Activated CD8-positive, alpha-beta T cell treated with anti-CD3 and anti-CD28 coated beads for 36 hours (primary cell): ENCODE results near the gene UBE2J2. TPM values are rescaled to one million over a fixed set of nuclear protein-coding genes. Genes with fewer than 3 reads are reported as not detected.

Experiments used
- ATAC-seq: fragments of 200-7000 bp; cut with Tn5 transposase; one replicate; pipeline ENCODE4 v1.10.0; 2021; ENCODE audit warnings: mild to moderate bottlenecking, moderate library complexity
- CTCF ChIA-PET: fragments of 350-600 bp; sonication (Branson Sonifier 250); formaldehyde crosslinking; loops from one replicate; lab custom pipeline; 2021; ENCODE audit warnings: antibody characterized with exemption; lab: Charles Lee
- POLR2A ChIA-PET: fragments of 350-600 bp; sonication (Branson Sonifier 250); formaldehyde crosslinking; loops from one replicate; lab custom pipeline; 2021; ENCODE audit warnings: antibody characterized with exemption; lab: Charles Lee
- DNase-seq: peaks from one replicate; pipeline ENCODE4 v3.0.0-alpha.2; 2020
- H3K27ac Mint-ChIP-seq: one replicate; pipeline ENCODE4 v1.8.0; 2021; ENCODE audit warnings: mild to moderate bottlenecking, mixed read lengths
- H3K27me3 Mint-ChIP-seq: one replicate; pipeline ENCODE4 v1.8.0; 2021; ENCODE audit warnings: mixed read lengths
- H3K36me3 Mint-ChIP-seq: one replicate; pipeline ENCODE4 v1.8.0; 2021; ENCODE audit warnings: low read depth, mixed read lengths
- H3K4me1 Mint-ChIP-seq: one replicate; pipeline ENCODE4 v1.8.0; 2021; ENCODE audit warnings: low read depth, mixed read lengths
- H3K4me3 Mint-ChIP-seq: one replicate; pipeline ENCODE4 v1.8.0; 2021; ENCODE audit warnings: mild to moderate bottlenecking, moderate library complexity, mixed read lengths
- H3K9me3 Mint-ChIP-seq: one replicate; pipeline ENCODE4 v1.8.0; 2021; ENCODE audit warnings: mixed read lengths
- CTCF ChIP-seq: fragments of 200-600 bp; IDR thresholded peaks from one replicate; pipeline ENCODE4 v1.8.0; 2022; ENCODE audit warnings: antibody characterized with exemption, mild to moderate bottlenecking
- intact Hi-C: fragments of 100-400 bp; cut with micrococcal nuclease; formaldehyde crosslinking; loops from one replicate; pipeline ENCODE4 v1.10.0; 2022
- total RNA-seq, 2 experiments: library from RNA; stranded (reverse); gene quantifications; one replicate each; pipeline ENCODE4 v1.2.3, GENCODE V29; 2021

UBE2J2 gene
- total RNA-seq, 2 experiments from 2014 or later = 52.3 to 59.2 TPM

DNA sequence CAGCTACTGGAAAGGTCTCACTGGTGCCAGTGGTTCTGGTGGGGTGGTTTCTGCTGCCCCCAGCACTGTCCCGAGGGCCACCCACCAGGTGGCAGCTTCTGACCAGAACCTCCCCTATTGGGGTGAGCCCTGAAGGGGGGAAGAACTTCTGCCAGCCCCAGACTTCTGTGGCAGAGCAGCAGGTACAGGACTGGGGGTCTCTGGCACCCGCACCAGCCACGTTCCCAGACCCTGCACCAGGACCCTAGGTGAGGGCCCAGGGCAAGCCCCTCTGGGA, 36.4 kb upstream of the UBE2J2 start:
- ATAC-seq = no peak
- Mint-ChIP-seq H3K27ac (no peak overlapping the region), H3K4me3 (peak overlapping the region; percentile 79), H3K4me1 (peaks cover 19% of the 10 kb centered on the region), H3K36me3 (peaks cover 20% of the 10 kb centered on the region), H3K27me3 (no peaks in the 10 kb centered on the region), H3K9me3 (no peaks in the 10 kb centered on the region)
- intact Hi-C loops = no loop called here
- no peak for TF ChIP-seq CTCF
- CTCF ChIA-PET = interaction anchor here (1.6 kb wide), 1 partner anchor 20 kb away, joined by 4 read pairs; no protein-coding TSS in a partner anchor
- POLR2A ChIA-PET = interaction anchor here (0.9 to 1.7 kb wide), 6 partner anchors 10 to 139 kb away, joined by 3 to 9 read pairs (median 4); partner anchors contain the start of gene TAS1R3
- no peak for DNase-seq

DNA sequence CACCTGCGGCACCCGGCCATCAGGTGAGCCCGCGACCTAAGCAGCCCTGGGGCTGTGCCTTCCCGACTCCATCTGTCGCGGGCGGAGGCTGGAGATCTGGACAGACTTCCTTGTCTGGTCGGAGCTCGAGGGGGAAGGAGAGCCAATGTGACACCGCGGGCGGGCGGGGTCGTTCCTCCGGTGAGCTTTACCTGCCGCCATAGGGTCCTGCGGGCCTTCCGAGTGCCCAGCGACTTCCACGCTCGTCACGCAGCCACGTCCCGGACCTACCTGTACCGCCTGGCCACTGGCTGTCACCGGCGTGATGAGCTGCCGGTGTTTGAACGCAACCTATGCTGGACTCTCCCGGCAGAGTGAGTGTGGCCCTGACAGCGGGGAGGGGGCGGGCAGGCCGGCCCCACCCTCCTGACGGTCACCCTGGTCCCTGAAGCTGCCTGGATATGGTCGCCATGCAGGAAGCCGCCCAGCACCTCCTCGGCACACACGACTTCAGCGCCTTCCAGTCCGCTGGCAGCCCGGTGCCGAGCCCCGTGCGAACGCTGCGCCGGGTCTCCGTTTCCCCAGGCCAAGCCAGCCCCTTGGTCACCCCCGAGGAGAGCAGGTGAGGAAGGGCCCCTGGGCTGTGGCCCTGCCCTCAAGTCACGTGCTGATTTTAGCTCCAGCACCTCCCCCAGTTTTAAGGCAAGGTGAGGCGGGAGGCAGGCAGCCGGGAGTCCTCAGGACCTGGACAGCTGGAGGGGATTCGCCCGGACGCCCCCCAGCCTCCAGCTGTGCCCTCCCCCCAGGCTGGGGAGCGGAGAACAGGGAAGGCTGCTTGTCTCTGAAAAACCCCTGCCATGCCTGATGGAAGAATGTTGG, 35.8 kb upstream of the UBE2J2 start:
- intact Hi-C loops = no loop called here
- Mint-ChIP-seq H3K4me1 (peaks cover 23% of the 10 kb centered on the region), H3K9me3 (no peaks in the 10 kb centered on the region), H3K27me3 (no peaks in the 10 kb centered on the region), H3K27ac (peak overlapping the region; percentile 42), H3K36me3 (peaks cover 16% of the 10 kb centered on the region), H3K4me3 (peak overlapping the region; percentile 79)
- ATAC-seq (no peak), DNase-seq (peak; percentile 20)
- POLR2A ChIA-PET = interaction anchor here (0.9 to 1.7 kb wide), 5 partner anchors 10 to 39 kb away, joined by 3 to 9 read pairs (median 6); partner anchors contain the start of gene TAS1R3
- TF ChIP-seq CTCF = no peak
- CTCF ChIA-PET = interaction anchor here (1.0 to 1.6 kb wide), 2 partner anchors 19 to 93 kb away, joined by 3 to 4 read pairs; no protein-coding TSS in a partner anchor

DNA sequence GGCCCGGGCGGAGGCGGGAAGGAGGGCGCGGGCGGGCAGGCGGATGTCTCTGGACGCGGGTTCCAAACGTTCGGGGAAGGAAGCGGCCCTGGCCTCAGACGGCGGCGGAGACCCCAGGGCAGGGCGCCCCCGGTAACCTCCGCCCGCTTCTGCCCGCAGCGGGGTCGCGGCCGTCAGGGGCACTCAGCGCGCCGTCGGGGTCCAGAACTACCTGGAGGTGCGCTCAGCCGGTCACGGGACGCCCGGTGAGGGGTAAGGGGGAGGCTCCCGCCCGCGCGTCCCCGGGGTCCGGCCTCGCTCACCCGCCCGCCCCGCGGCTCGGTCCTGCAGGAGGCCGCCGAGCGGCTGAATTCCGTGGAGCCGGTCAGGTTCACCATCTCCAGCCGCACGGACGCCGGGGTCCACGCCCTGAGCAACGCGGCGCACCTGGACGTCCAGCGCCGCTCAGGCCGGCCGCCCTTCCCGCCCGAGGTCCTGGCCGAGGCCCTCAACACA, 35.1 kb upstream of the UBE2J2 start:
- Mint-ChIP-seq H3K4me3 (peak overlapping the region; percentile 79), H3K4me1 (peaks cover 23% of the 10 kb centered on the region), H3K36me3 (peaks cover 15% of the 10 kb centered on the region), H3K27ac (peak overlapping the region; percentile 82), H3K27me3 (no peaks in the 10 kb centered on the region), H3K9me3 (no peaks in the 10 kb centered on the region)
- ATAC-seq (no peak), DNase-seq (no peak)
- no peak for TF ChIP-seq CTCF
- CTCF ChIA-PET = interaction anchor here (1.0 to 1.6 kb wide), 2 partner anchors 19 to 93 kb away, joined by 3 to 4 read pairs; no protein-coding TSS in a partner anchor
- intact Hi-C loops = no loop called here
- POLR2A ChIA-PET = interaction anchor here (1.7 kb wide), 1 partner anchor 11 kb away, joined by 9 read pairs; no protein-coding TSS in a partner anchor

GRCh38 chr1:1307923-1308755, 34.5 kb upstream of the UBE2J2 start, which contains the start of the genes ACAP3 and PUSL1:
Gene ACAP3 (minus strand): TSS chr1:1307930. CDS start chr1:1307815, 115 bp downstream.
Gene PUSL1 (plus strand): TSS chr1:1308597. CDS start chr1:1308644, 47 bp downstream.
- DNase-seq = peak; percentile 90
- POLR2A ChIA-PET = no interaction called here

More at GRCh38 chr1:1307923-1308755, 34.5 kb upstream of the UBE2J2 start, which contains the start of the genes ACAP3 and PUSL1:
- H3K4me1 Mint-ChIP-seq = peaks cover 25% of the 10 kb centered on the region
- peak within 1 kb of the TSS; percentile 80 for H3K4me3 Mint-ChIP-seq
- CTCF ChIA-PET = no interaction called here
- TF ChIP-seq CTCF = no peak
- peak within 1 kb of the TSS; percentile 88 for H3K27ac Mint-ChIP-seq
- peaks cover 9% of the 10 kb centered on the region for H3K36me3 Mint-ChIP-seq
- H3K9me3 Mint-ChIP-seq = no peaks in the 10 kb centered on the region
- peak; percentile 72 for ATAC-seq
- intact Hi-C loops = no loop called here
- H3K27me3 Mint-ChIP-seq = no peaks in the 10 kb centered on the region
